Activated CD4-positive, alpha-beta T cell treated with anti-CD3 and anti-CD28 coated beads, Interleukin-2, amount 50 U/mL, for 16 hours (primary cell): ENCODE results near the gene HDAC4.

Experiments used
- DNase-seq: peaks from one replicate; pipeline ENCODE4 v3.0.0-alpha.2; 2020

HDAC4 gene

GRCh38 chr2:239033801-239034560, 366.8 kb downstream of the HDAC4 start:
- no peak for DNase-seq

GRCh38 chr2:239029958-239030357, 370.9 kb downstream of the HDAC4 start:
- no peak for DNase-seq

DNA sequence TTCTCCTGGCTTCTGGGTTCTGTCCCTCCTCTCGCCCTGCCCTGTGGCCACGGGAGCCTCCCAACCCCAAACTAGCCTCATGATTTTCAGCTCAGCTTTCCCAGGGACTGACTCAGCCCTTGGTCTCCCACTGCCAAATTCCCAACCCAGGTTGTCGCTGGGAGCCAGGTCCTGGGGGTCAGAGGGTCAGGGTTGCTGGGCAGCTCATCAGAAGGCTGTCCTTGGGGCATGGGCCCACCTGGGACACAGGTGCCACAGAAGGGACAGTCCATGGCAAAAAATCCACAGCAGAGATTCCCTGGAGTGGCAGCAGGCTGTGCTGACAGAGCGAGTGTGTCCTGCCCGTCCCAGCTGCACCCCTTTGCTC, 372.6 kb downstream of the HDAC4 start:
- DNase-seq, result no peak

DNA sequence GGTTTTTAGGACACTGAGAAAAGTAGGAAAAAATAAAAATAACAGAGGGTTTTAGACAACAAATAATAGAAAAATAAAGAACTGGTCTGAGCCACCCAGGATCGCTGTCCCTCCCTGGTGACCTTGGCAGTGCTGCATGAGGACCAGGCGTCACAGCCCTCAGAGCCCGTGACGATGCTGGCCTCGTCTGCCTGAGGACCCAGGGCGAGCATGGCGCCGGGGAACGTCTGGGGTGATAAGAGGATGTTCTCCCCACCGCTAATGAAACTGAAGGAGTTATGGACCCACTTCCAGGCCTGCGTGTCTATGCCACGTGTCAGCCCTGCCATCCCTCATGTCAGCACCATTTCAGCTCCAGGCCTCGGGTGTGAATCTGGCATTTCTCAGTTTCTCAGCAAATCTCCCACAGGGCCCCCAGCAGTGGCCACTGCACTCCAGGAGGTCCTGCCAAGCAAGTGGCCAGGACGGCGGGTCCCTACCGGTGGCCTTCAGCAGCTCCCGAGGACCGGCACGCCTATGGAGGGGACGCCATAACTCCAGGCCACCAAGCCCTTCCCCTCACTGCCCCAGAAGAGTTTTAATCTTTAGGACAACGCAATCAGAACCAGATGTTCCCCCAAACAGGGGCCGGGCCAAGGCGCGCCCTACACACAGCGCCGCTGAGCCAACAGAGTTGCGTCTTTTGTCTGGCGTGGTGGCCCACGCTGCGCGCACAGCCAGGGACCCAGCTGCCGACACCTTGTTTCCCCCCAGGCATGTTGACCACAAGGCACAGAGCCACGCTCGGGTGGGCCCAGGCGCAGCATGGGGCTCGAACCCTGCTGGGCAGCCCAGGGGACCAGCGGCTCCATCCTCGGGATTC, 373.2 kb downstream of the HDAC4 start:
- no peak for DNase-seq

- DNase-seq, result no peak
These were observed 374.0 kb downstream of the HDAC4 start for GRCh38 chr2:239026711-239027361.

- no peak for DNase-seq
These were observed 374.8 kb downstream of the HDAC4 start for GRCh38 chr2:239025951-239026461.

- DNase-seq, result no peak
These were observed 375.6 kb downstream of the HDAC4 start for GRCh38 chr2:239025096-239025801.

DNA sequence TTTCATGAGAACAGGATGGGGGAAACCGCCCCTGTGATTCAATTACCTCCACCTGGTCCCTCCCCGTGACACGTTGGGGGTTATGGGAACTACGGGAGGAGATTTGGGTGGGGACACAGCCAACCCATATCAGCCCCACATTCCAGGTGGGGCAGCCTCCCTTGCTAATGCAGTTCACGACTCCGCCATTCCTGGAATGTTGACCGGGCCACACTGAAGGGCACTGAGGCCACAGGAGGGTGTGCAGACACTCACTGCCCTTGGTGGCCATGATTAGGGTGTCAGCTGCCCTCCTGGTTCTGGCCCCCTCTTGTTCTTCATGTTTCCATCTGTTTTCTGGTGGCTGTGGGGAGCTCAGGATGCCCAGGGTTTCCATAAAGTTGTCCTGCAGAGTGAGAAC, 376.6 kb downstream of the HDAC4 start:
- DNase-seq, result no peak

- no peak for DNase-seq
These were observed 378.2 kb downstream of the HDAC4 start for GRCh38 chr2:239022437-239023260.

GRCh38 chr2:239021651-239022436, 379.0 kb downstream of the HDAC4 start:
- DNase-seq, result no peak

- no peak for DNase-seq
These were observed 379.6 kb downstream of the HDAC4 start for GRCh38 chr2:239021224-239021623.

GRCh38 chr2:239020541-239021041, 380.2 kb downstream of the HDAC4 start:
- DNase-seq, result no peak

GRCh38 chr2:239019183-239019581, 381.6 kb downstream of the HDAC4 start:
- no peak for DNase-seq

DNA sequence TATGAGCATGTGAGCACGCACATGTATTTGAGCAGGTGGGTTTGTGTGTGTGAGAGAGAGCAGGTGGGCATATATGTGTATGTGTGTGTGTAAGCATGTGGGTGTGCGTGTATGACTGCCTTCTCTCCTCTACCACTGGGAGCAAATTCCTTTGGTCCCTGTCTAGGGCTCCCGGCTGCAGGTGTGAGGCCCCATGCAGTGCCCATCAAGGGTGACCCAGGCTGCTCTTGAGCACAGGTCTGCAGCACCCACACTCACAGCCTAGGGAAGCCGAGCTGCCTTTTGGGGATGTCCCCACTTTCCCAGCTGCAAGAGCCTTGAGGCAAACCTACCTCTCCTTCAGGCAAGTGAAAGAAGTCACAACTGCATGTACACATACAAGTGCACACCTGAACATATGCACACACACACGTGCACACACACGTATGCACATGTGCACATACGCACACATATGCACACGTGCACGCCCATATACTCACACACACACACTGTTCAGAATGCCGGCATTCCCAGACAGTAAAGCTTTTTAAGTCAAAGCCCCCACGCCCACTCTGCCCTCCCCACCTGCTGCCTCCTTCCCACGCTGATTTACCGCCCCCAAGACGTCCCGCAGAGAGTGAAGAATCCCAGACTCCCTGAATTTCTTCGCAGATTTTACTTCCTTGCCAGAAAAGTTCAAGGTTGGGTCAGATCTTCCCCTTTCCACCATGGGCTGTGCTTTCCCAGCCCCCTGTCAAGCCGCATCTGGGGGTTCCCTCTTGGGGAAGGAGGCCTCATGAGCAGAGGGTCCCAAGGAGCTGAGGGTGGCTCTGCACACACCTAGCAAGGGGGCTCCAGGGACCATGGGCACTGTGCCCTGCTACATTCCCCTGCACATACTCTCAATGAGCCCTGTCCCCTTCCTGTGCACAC, 382.3 kb downstream of the HDAC4 start:
- DNase-seq, result no peak

- no peak for DNase-seq
These were observed 383.2 kb downstream of the HDAC4 start for GRCh38 chr2:239017491-239018098.

DNA sequence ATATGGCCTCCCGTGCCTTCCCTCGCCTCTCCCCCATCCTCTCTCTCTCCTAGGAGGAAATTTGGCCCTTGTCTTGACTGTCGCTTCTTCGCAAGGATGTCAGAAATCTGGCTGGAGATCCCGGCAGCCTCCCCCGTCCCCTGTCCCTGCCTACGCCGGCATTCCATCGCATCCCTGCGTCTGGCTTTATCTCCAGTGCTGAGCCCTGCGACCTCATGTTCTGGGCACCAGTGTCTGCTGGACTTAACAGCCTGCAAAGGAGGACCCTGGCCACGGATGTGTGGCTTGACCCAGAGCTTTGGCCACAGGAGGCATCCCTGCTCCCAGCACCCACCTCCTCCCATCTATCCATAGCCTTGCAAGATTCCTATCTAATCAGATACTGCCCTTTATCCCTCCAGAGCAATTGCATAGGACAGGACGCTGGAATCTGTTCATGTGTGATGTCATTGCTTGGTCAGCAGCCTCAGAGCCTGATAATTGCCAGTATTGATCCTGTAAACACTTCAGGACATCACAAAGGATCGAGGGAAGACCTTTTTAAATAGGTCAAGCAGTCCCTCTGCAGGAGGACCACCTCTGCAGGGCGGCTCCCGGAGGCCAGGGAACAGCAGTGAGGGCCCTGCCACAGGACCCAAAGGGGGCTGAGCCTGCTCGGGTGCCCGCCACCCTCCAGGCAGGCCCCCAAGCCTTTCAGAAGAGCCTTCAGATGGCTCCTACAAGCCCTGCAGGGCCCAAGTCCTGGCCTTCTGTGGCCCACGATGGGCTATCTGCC, 384.7 kb downstream of the HDAC4 start:
- DNase-seq, result no peak

GRCh38 chr2:239015218-239015900, 385.5 kb downstream of the HDAC4 start:
- DNase-seq, result no peak
